Brain microvascular endothelial cell (primary cell): Measurements from ENCODE around the gene APOM.
A peak's percentile ranks its signal among the peaks of the same experiment; 100 is the strongest.

Experiments
- DNase-seq: peaks from one replicate; pipeline ENCODE4 v3.0.0-alpha.2; 2020
- H3K27ac ChIP-seq: fragments of 250-450 bp; sonication (Bioruptor Pico); 2 replicates; pipeline ENCODE4 v1.5.1; 2020; ENCODE audit warnings: mild to moderate bottlenecking, moderate library complexity
- H3K27me3 ChIP-seq: fragments of 250-450 bp; sonication (Bioruptor Pico); replicated peaks from 2 replicates; pipeline ENCODE4 v1.5.1; 2020; ENCODE audit warnings: mild to moderate bottlenecking
- H3K36me3 ChIP-seq: fragments of 250-450 bp; sonication (Bioruptor Pico); replicated peaks from 2 replicates; pipeline ENCODE4 v1.5.1; 2020; ENCODE audit warnings: mild to moderate bottlenecking
- H3K4me3 ChIP-seq: 2 replicates; pipeline ENCODE4 v1.5.1; 2011; ENCODE audit warnings: low read depth, mild to moderate bottlenecking, control low read depth, low read length, moderate library complexity
- CTCF ChIP-seq: IDR thresholded peaks from 2 replicates; pipeline ENCODE4 v1.5.1; 2011; ENCODE audit warnings: low read depth, mild to moderate bottlenecking, moderate library complexity, low read length, control low read depth, inconsistent platforms; ENCODE audit errors: missing control alignments
- in situ Hi-C: cut with HindIII; loops from 2 replicates; pipeline ENCODE4 v1.10.0; 2017; ENCODE audit warnings: low sequenced_read_pairs, low pct_ligation_motif_present

Gene APOM

GRCh38 chr6:31639449-31639861, 16.2 kb upstream of the APOM start:
- Histone ChIP-seq H3K36me3 (peaks cover 84% of the 10 kb centered on the region), H3K27me3 (no peaks in the 10 kb centered on the region), H3K27ac (no peak overlapping the region), H3K4me3 (no peak overlapping the region)
- DNase-seq, result peak; percentile 38
- no peak for TF ChIP-seq CTCF
- in situ Hi-C loops, result no loop called here

- in situ Hi-C loops, result no loop called here
Observed at GRCh38 chr6:31640612-31641011, 15.1 kb upstream of the APOM start.

GRCh38 chr6:31641370-31641769, 14.3 kb upstream of the APOM start:
- TF ChIP-seq CTCF, result no peak
- in situ Hi-C loops, result no loop called here
- no peak for DNase-seq
- no peak overlapping the region for H3K4me3 ChIP-seq
- H3K36me3 ChIP-seq, result peaks cover 80% of the 10 kb centered on the region
- no peak overlapping the region for H3K27ac ChIP-seq
- no peaks in the 10 kb centered on the region for H3K27me3 ChIP-seq

More at GRCh38 chr6:31640612-31641011, 15.1 kb upstream of the APOM start:
- peaks cover 82% of the 10 kb centered on the region for H3K36me3 ChIP-seq
- no peak overlapping the region for H3K4me3 ChIP-seq
- DNase-seq, result no peak
- no peak overlapping the region for H3K27ac ChIP-seq
- TF ChIP-seq CTCF, result no peak
- no peaks in the 10 kb centered on the region for H3K27me3 ChIP-seq

DNA sequence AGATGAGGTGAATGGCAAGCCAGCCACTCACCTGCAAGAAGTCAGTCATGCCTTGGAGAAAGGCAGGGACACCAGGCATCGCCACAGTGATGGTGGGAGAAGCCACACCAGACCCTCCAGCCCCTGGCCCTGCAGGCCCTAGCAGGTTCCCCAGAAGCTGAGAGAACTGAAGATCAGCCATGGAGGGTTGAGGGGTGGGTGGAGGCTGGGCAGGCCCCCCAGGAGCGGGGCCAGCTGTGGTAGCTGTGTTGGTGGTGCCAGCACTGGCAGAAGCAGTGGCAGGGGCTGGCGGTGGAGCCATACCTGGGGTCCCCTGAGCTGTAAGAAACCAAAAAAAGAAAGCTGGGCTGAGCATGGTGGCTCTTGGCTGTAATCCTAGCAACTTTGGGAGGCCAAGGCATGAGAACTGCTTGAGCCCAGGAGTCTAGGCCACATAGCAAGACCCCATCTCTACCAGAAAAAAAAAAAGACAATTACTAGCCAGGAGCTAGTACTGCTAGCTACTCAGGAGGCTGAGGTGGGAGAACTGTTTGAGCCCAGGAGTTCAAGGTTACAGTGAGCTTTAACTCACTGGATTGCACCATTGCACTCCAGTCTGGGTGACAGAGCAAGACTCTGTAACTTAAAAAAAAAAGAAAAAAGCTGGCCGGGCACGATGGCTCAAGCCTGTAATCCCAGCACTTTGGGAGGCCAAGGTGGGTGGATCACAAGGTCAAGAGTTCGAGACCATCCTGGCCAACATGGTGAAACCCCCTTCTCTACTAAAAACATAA, 12.7 kb upstream of the APOM start:
- Histone ChIP-seq H3K27ac (no peak overlapping the region), H3K4me3 (no peak overlapping the region), H3K27me3 (no peaks in the 10 kb centered on the region), H3K36me3 (peaks cover 79% of the 10 kb centered on the region)
- in situ Hi-C loops, result no loop called here
- DNase-seq, result no peak
- no peak for TF ChIP-seq CTCF

- no peak for TF ChIP-seq CTCF
- in situ Hi-C loops, result no loop called here
- H3K4me3 ChIP-seq, result no peak overlapping the region
- H3K36me3 ChIP-seq, result peaks cover 81% of the 10 kb centered on the region
- no peak for DNase-seq
- no peak overlapping the region for H3K27ac ChIP-seq
- H3K27me3 ChIP-seq, result no peaks in the 10 kb centered on the region
Observed at GRCh38 chr6:31643818-31644454, 11.8 kb upstream of the APOM start.

GRCh38 chr6:31645325-31645724, 10.4 kb upstream of the APOM start:
- no peak for DNase-seq
- peaks cover 78% of the 10 kb centered on the region for H3K36me3 ChIP-seq
- TF ChIP-seq CTCF, result no peak

More at GRCh38 chr6:31645325-31645724, 10.4 kb upstream of the APOM start:
- Histone ChIP-seq H3K27me3 (no peaks in the 10 kb centered on the region), H3K4me3 (no peak overlapping the region), H3K27ac (no peak overlapping the region)
- in situ Hi-C loops, result no loop called here
